Epidermal melanocyte (primary cell): ENCODE results near the gene ANKRD36B.
"Not testable (repeated sequence)": the region's sequence is repeated elsewhere in the genome, so short reads cannot be mapped to it uniquely, and the experiment has no call there.

Experiments
- DNase-seq: peaks from one replicate; pipeline ENCODE4 v3.0.0; 2011; ENCODE audit warnings: low spot score; ENCODE audit not compliant: insufficient read length

The ANKRD36B gene

GRCh38 chr2:97550498-97550897, 39.2 kb downstream of the ANKRD36B start:
- not testable (repeated sequence) for DNase-seq

GRCh38 chr2:97549058-97549457, 40.6 kb downstream of the ANKRD36B start:
- not testable (repeated sequence) for DNase-seq

GRCh38 chr2:97548536-97548935, 41.1 kb downstream of the ANKRD36B start:
- DNase-seq, result not testable (repeated sequence)

- no peak for DNase-seq
Observed at GRCh38 chr2:97546711-97547110, 43.0 kb downstream of the ANKRD36B start.

GRCh38 chr2:97544911-97545310, 44.8 kb downstream of the ANKRD36B start:
- DNase-seq, result not testable (repeated sequence)

- DNase-seq, result not testable (repeated sequence)
Observed at GRCh38 chr2:97525904-97526303, 63.8 kb downstream of the ANKRD36B start.

GRCh38 chr2:97523816-97524215, 65.9 kb downstream of the ANKRD36B start:
- DNase-seq, result not testable (repeated sequence)

- not testable (repeated sequence) for DNase-seq
Observed at GRCh38 chr2:97522916-97523555, 66.6 kb downstream of the ANKRD36B start.

- DNase-seq, result not testable (repeated sequence)
Observed at GRCh38 chr2:97495651-97496050, 94.0 kb downstream of the ANKRD36B start.

- DNase-seq, result not testable (repeated sequence)
Observed at GRCh38 chr2:97490141-97490540, 99.5 kb downstream of the ANKRD36B start.
